ENCODE data around the gene MARS1.

GRCh38 chr12:57456737-57457490 lies 31.0 kb upstream of the MARS1 start:
- TF ChIP-seq CTCF (conservative IDR thresholded peaks at IDR 0.05; ENCODE audit: low read depth, low read length) (no peak), EZH2phosphoT487 (IDR thresholded peaks at IDR 0.05; ENCODE audit: borderline replicate concordance, low read length) (no peak), EZH2 (IDR thresholded peaks at IDR 0.05; ENCODE audit: low read length, unreplicated experiment) (no peak)
